Upper lobe of left lung (tissue), 4 donors: ENCODE results near the gene CCDC148.

Experiments used
- EP300 ChIP-seq, 4 donors: sonication (generic); formaldehyde crosslinking; IDR thresholded peaks; one replicate each; pipeline ENCODE4 v1.5.1; 2017; ENCODE audit warnings: antibody characterized with exemption in 4 of 4, control low read depth in 2 of 4
- TF ChIP-seq, protein P1 (sequence below), 6 experiments: fragments of 450-650 bp in 4 of 6; fragments of 200-600 bp in 2 of 6; sonication (generic) in 2 of 6; IDR thresholded peaks; one replicate each; pipeline ENCODE4 v1.5.1; 2016 to 2019; ENCODE audit warnings: antibody characterized with exemption in 6 of 6

DNA sequence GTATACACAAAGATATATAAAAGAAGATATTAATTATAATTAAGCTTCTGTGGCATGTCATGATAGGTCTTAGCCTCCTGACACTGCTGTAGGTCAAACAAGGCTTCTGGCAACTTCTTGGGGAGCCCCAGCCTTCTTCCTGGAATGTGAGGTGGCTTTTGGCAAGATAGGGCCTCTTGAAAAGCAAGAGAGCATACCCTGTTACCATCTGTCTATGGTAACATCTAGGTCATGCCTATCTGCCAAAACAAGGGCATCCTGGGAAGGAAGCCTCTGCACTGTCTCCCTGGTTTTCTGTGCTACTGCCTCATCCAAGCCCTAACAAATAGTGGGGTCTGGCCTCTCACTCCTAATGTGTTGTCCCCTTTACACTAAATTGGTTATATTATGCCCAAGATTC, 70.9 kb downstream of the CCDC148 start:
- TF ChIP-seq, protein P1, sequence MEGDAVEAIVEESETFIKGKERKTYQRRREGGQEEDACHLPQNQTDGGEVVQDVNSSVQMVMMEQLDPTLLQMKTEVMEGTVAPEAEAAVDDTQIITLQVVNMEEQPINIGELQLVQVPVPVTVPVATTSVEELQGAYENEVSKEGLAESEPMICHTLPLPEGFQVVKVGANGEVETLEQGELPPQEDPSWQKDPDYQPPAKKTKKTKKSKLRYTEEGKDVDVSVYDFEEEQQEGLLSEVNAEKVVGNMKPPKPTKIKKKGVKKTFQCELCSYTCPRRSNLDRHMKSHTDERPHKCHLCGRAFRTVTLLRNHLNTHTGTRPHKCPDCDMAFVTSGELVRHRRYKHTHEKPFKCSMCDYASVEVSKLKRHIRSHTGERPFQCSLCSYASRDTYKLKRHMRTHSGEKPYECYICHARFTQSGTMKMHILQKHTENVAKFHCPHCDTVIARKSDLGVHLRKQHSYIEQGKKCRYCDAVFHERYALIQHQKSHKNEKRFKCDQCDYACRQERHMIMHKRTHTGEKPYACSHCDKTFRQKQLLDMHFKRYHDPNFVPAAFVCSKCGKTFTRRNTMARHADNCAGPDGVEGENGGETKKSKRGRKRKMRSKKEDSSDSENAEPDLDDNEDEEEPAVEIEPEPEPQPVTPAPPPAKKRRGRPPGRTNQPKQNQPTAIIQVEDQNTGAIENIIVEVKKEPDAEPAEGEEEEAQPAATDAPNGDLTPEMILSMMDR (IDR thresholded peaks at IDR 0.05) = no peak
- no peak for TF ChIP-seq EP300 (IDR thresholded peaks at IDR 0.05)
